ENCODE data around the gene NCKAP5. TPM values are rescaled to one million over a fixed set of nuclear protein-coding genes. Genes with fewer than 3 reads are reported as not detected.

The NCKAP5 gene
- total RNA-seq, 2 donors from 2014 or later = 2.0 to 7.1 TPM

DNA sequence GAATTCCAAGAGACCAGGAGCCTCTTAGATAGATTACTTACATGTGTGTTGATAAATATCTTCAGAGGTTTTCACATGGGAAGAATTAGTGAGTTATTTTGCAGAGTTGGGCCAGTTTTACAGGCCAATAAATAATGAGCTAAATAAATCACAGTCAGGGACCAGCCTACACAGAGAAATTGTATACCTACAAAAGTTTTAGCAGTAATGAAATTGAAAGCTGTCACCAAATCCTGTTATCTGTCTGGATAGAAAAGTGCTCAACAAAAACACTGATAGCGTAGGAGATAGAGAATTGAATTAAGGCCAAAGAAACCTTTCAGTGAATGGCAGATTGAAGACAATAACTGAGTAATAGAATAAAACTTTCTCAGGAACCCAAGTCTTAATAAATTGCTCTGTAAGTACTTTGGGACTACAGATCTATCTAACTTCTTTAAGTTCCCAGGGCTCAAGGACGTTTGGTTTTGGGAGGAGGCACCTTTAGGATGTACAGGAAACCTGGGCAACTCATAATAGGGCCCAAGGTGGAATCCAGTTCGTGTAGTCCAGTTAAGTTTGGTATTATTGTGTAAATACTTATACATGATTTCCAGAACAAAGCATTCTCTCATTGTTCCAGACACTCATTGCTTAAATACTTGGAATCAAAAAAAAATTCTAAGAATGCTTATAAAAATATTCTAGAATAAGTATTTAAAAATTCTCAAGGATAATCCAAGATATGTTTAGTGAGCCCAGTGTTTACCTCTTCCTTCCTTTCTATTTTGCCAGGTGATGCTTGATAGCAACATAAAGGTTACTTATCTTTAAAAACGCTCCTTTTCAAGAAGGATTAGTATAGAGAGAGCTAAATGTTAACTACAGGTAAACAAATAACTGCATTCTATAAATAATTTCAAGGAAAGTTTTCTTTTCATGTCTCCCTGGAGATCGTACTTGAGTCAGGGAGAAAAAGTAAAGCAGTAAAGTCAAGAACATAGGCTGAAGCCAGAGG lies 134.5 kb downstream of the NCKAP5 start:
- WGBS = 51% methylated on average over 5 of the region's 5 CpGs

DNA sequence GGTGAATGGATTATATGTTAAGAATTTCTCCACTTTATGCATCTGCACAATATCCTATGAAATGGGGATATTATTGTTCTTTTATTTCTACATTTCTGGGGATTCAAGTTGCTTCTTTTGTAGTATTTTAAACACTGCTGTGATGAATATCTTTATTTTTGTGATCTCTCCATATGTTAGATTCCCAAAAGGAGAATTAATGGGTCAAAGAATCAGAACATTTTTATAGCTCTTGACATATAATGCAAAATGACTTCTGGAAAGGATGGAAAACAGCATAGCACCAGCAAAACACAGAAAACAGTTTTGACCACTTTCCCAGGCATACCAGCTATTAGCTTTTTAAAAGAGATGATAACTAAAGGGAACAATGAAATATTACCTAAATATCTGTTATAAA lies 135.5 kb downstream of the NCKAP5 start:
- no peaks in the 10 kb centered on the region for H3K9me3 ChIP-seq
- intact Hi-C loops (cut with DNase I) = no loop called here

More for the DNA sequence above, 134.5 kb downstream of the NCKAP5 start:
- Histone ChIP-seq H3K36me3 (no peaks in the 10 kb centered on the region), H3K27ac (no peak overlapping the region), H3K9me3 (no peaks in the 10 kb centered on the region), H3K27me3 (replicated peaks; ENCODE audit: insufficient read depth) (no peaks in the 10 kb centered on the region), H3K4me3 (no peak overlapping the region), H3K4me1 (replicated peaks) (no peaks in the 10 kb centered on the region)
- intact Hi-C loops (cut with DNase I) = no loop called here
- DNase-seq (ENCODE audit: low spot score) = no peak
- TF ChIP-seq, protein P1, sequence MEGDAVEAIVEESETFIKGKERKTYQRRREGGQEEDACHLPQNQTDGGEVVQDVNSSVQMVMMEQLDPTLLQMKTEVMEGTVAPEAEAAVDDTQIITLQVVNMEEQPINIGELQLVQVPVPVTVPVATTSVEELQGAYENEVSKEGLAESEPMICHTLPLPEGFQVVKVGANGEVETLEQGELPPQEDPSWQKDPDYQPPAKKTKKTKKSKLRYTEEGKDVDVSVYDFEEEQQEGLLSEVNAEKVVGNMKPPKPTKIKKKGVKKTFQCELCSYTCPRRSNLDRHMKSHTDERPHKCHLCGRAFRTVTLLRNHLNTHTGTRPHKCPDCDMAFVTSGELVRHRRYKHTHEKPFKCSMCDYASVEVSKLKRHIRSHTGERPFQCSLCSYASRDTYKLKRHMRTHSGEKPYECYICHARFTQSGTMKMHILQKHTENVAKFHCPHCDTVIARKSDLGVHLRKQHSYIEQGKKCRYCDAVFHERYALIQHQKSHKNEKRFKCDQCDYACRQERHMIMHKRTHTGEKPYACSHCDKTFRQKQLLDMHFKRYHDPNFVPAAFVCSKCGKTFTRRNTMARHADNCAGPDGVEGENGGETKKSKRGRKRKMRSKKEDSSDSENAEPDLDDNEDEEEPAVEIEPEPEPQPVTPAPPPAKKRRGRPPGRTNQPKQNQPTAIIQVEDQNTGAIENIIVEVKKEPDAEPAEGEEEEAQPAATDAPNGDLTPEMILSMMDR (IDR thresholded peaks at IDR 0.05) = no peak
- TF ChIP-seq POLR2A (IDR thresholded peaks at IDR 0.05) (no peak), POLR2AphosphoS5 (IDR thresholded peaks at IDR 0.05) (no peak)

DNA sequence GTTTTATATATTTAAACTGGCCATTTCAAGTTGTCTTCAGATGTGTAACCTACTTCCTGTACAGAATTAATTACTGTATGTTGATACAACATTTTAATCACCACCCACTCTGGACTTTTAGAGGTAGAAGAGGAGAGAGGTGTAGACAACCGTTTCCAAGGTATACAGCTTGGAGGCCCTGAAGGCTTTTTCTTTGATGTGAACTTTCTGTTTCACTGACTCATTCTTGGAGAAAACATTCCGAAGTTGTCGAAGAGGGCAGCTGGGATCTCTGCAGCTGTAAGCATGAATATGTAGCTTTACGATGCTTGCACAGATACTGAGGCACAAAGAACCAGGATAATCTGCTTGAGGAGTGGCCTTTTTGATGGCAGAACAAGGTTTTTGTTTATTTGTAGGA lies 137.0 kb downstream of the NCKAP5 start:
- DNase-seq (ENCODE audit: low spot score) = no peak
- WGBS = 40% methylated on average over 4 of the region's 4 CpGs
- H3K4me3 ChIP-seq = no peak overlapping the region
- H3K4me1 ChIP-seq (replicated peaks) = no peaks in the 10 kb centered on the region
- intact Hi-C loops (cut with DNase I) = no loop called here
- TF ChIP-seq, protein P1 (IDR thresholded peaks at IDR 0.05) = no peak
- TF ChIP-seq POLR2A (IDR thresholded peaks at IDR 0.05) (no peak), POLR2AphosphoS5 (IDR thresholded peaks at IDR 0.05) (no peak)
- no peaks in the 10 kb centered on the region for H3K9me3 ChIP-seq
- no peaks in the 10 kb centered on the region for H3K36me3 ChIP-seq
- H3K27ac ChIP-seq = no peak overlapping the region
- H3K27me3 ChIP-seq (replicated peaks; ENCODE audit: insufficient read depth) = no peaks in the 10 kb centered on the region

More for the DNA sequence above, 135.5 kb downstream of the NCKAP5 start:
- H3K4me3 ChIP-seq = no peak overlapping the region
- H3K4me1 ChIP-seq (replicated peaks) = no peaks in the 10 kb centered on the region
- no peak for DNase-seq (ENCODE audit: low spot score)
- no peaks in the 10 kb centered on the region for H3K36me3 ChIP-seq
- TF ChIP-seq, protein P1 (IDR thresholded peaks at IDR 0.05) = no peak
- TF ChIP-seq POLR2A (IDR thresholded peaks at IDR 0.05) (no peak), POLR2AphosphoS5 (IDR thresholded peaks at IDR 0.05) (no peak)
- H3K27ac ChIP-seq = no peak overlapping the region
- no peaks in the 10 kb centered on the region for H3K27me3 ChIP-seq (replicated peaks; ENCODE audit: insufficient read depth)

DNA sequence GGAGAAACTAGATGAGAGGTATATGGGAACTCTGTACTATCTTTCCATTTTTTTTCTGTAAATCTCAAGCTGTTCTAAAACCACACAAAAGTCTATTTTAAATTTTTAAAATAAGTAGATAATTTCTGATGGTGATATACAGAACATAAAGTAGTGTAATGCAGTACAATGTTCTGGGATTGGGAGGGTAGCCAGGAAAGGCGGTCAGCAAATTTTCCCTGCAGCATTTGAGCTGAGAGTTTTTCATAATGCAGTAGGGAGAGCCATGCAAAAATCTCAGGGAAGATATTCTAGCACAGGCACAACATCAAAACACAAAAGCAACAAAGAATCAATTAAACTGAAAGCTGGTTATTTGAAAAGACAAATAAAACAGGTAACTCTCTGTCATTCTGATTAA lies 141.5 kb downstream of the NCKAP5 start:
- no peak overlapping the region for H3K27ac ChIP-seq
- H3K36me3 ChIP-seq = no peaks in the 10 kb centered on the region
- no peak for DNase-seq (ENCODE audit: low spot score)
- H3K4me1 ChIP-seq (replicated peaks) = no peaks in the 10 kb centered on the region
- intact Hi-C loops (cut with DNase I) = no loop called here
- TF ChIP-seq, protein P1 (IDR thresholded peaks at IDR 0.05) = no peak
- TF ChIP-seq POLR2A (IDR thresholded peaks at IDR 0.05) (no peak), POLR2AphosphoS5 (IDR thresholded peaks at IDR 0.05) (no peak)
- no peak overlapping the region for H3K4me3 ChIP-seq
- no peaks in the 10 kb centered on the region for H3K9me3 ChIP-seq
- 70% methylated on average over 1 of the region's 1 CpG for WGBS
- no peaks in the 10 kb centered on the region for H3K27me3 ChIP-seq (replicated peaks; ENCODE audit: insufficient read depth)

DNA sequence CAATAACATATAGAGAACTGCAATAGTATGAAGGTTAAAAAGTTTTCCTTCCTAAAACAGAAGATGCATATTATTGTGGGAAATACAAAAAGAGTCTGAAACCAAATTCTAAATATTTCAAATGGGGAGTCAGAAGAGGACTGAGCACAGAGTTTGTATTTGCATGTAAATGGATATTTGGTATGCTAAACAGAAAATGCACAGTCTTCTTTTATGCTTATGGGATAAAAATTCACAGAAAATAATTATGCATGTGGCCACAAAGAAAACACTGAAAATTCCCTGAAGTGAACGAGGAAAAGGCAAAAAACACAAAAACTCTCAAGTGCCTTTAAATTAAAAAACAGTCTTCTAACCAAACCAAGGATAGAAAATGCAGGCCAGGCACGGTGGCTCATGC lies 142.7 kb downstream of the NCKAP5 start:
- DNase-seq (ENCODE audit: low spot score) = no peak
- Histone ChIP-seq H3K4me1 (replicated peaks) (no peaks in the 10 kb centered on the region), H3K27me3 (replicated peaks; ENCODE audit: insufficient read depth) (no peaks in the 10 kb centered on the region), H3K9me3 (no peaks in the 10 kb centered on the region), H3K4me3 (no peak overlapping the region), H3K36me3 (no peaks in the 10 kb centered on the region), H3K27ac (no peak overlapping the region)
- 95% methylated on average over 2 of the region's 2 CpGs for WGBS
- intact Hi-C loops (cut with DNase I) = no loop called here
- no peak for TF ChIP-seq POLR2AphosphoS5 (IDR thresholded peaks at IDR 0.05)

Measured in prostate gland (tissue), 2 donors.